ENCODE results near the gene TMEM132E. TPM values are rescaled to one million over a fixed set of nuclear protein-coding genes. Genes with fewer than 3 reads are reported as not detected.

TMEM132E gene
- total and polyA plus RNA-seq, 7 donors: 0.01 to 0.26 (median 0.03) TPM; not detected in 4

DNA sequence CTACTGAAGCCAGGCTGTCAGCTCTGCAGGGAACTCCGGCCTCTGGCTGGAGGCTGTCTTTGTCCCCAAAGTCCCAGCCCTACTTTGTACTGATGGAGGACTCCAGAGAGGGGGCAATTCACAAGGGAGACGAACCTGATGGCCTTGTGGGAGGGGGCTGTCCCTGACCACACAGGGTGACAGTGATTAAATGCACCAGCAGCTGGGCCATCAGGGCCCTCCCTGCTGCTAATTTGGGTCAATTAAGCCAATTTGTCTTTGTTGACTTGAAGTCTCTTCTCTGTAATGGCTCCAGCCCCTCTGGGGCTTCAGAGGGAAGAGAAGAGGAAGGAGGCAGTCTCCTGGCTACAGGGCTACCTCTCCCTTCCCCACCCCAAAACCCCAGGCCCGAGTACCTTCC is 22.0 kb downstream of the TMEM132E start:
- H3K36me3 ChIP-seq (ENCODE audit: insufficient read depth in 1 of 2, low read depth in 1 of 2): no peaks in the 10 kb centered on the region
- H3K4me3 ChIP-seq: no peak overlapping the region
- ATAC-seq: no peak
- no peaks in the 10 kb centered on the region for H3K4me1 ChIP-seq
- no peaks in the 10 kb centered on the region for H3K9me3 ChIP-seq
- TF ChIP-seq, protein P1, sequence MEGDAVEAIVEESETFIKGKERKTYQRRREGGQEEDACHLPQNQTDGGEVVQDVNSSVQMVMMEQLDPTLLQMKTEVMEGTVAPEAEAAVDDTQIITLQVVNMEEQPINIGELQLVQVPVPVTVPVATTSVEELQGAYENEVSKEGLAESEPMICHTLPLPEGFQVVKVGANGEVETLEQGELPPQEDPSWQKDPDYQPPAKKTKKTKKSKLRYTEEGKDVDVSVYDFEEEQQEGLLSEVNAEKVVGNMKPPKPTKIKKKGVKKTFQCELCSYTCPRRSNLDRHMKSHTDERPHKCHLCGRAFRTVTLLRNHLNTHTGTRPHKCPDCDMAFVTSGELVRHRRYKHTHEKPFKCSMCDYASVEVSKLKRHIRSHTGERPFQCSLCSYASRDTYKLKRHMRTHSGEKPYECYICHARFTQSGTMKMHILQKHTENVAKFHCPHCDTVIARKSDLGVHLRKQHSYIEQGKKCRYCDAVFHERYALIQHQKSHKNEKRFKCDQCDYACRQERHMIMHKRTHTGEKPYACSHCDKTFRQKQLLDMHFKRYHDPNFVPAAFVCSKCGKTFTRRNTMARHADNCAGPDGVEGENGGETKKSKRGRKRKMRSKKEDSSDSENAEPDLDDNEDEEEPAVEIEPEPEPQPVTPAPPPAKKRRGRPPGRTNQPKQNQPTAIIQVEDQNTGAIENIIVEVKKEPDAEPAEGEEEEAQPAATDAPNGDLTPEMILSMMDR (IDR thresholded peaks at IDR 0.05): no peak
- WGBS, 3 donors: 53 to 55% (median 53%) methylated on average over 3 of the region's 3 CpGs
- peaks cover 0 to 7% (median 2%) of the 10 kb centered on the region in 3 donors for H3K27me3 ChIP-seq (ENCODE audit: insufficient read depth in 3 of 3, low read length in 2 of 3)
- H3K27ac ChIP-seq: no peak overlapping the region
- no peak for DNase-seq
- intact Hi-C loops (cut with DNase I): no loop called here

DNA sequence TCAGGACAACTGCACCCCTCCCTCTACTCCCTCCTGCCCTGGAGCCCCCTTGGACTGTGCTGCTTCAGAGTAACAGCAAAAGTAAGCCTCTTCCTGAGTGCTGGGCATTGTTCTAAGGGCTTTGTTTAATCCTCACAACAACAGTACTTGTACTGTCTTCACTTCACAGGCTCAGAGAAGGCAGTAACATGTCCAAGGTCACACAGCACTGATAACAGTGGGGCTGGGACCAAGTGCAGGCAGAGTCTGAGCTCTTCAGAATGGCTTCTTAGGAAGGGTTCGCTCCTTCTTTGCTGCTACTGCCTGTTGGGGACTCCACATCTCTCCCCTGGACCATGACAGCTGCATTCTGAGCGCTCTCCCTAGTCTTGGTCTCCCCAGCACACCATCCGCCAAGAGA is 24.6 kb downstream of the TMEM132E start:
- TF ChIP-seq, protein P1 (IDR thresholded peaks at IDR 0.05): no peak
- intact Hi-C loops (cut with DNase I): no loop called here
- WGBS, 3 donors: 82 to 90% (median 85%) methylated on average over 3 of the region's 3 CpGs
- Histone ChIP-seq H3K4me1 (no peaks in the 10 kb centered on the region), H3K36me3 (ENCODE audit: insufficient read depth in 1 of 2, low read depth in 1 of 2) (no peaks in the 10 kb centered on the region), H3K4me3 (no peak overlapping the region), H3K9me3 (no peaks in the 10 kb centered on the region), H3K27ac (no peak overlapping the region), H3K27me3 (ENCODE audit: insufficient read depth in 3 of 3, low read length in 2 of 3) (peaks cover 0 to 23% (median 2%) of the 10 kb centered on the region in 3 donors)
- no peak for DNase-seq
- no peak for ATAC-seq

GRCh38 chr17:34606763-34607162 is 27.4 kb downstream of the TMEM132E start:
- DNase-seq (no peak), ATAC-seq (no peak)
- Histone ChIP-seq H3K27ac (no peak overlapping the region), H3K9me3 (no peaks in the 10 kb centered on the region), H3K4me1 (no peaks in the 10 kb centered on the region), H3K27me3 (ENCODE audit: insufficient read depth in 3 of 3, low read length in 2 of 3) (peaks cover 0 to 32% (median 4%) of the 10 kb centered on the region in 3 donors), H3K4me3 (no peak overlapping the region), H3K36me3 (ENCODE audit: insufficient read depth in 1 of 2, low read depth in 1 of 2) (no peaks in the 10 kb centered on the region)
- TF ChIP-seq, protein P1 (IDR thresholded peaks at IDR 0.05): no peak
- intact Hi-C loops (cut with DNase I): no loop called here
- 13 to 28% (median 20%) methylated on average over 5 of the region's 5 CpGs for WGBS, 3 donors

DNA sequence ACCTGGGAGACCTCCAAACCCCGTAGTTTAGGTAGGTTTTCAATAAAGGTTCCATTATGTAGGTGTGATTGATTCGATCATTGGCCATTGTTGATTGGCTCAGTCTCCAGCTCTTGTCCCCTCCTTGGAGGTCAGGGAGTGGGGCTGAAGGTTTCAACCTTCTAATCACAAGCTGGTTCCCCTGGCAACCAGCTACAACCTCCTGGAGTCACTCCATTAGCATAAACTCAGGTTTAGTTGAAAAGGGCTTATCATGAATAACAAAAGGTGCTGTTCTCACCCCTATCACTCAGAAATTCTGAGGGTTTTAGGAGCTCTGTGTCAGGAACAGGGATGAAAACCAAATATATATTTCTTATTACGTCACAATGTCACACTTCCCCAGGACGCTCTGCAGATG is 28.5 kb downstream of the TMEM132E start:
- DNase-seq (no peak), ATAC-seq (no peak)
- H3K27ac ChIP-seq: no peak overlapping the region
- no peaks in the 10 kb centered on the region for H3K4me1 ChIP-seq
- intact Hi-C loops (cut with DNase I): no loop called here
- peaks cover 0 to 32% (median 4%) of the 10 kb centered on the region in 3 donors for H3K27me3 ChIP-seq (ENCODE audit: insufficient read depth in 3 of 3, low read length in 2 of 3)
- no peak overlapping the region for H3K4me3 ChIP-seq
- TF ChIP-seq, protein P1 (IDR thresholded peaks at IDR 0.05): no peak
- no peaks in the 10 kb centered on the region for H3K36me3 ChIP-seq (ENCODE audit: insufficient read depth in 1 of 2, low read depth in 1 of 2)
- 71 to 73% (median 73%) methylated on average over 4 of the region's 4 CpGs for WGBS, 3 donors
- H3K9me3 ChIP-seq: no peaks in the 10 kb centered on the region

DNA sequence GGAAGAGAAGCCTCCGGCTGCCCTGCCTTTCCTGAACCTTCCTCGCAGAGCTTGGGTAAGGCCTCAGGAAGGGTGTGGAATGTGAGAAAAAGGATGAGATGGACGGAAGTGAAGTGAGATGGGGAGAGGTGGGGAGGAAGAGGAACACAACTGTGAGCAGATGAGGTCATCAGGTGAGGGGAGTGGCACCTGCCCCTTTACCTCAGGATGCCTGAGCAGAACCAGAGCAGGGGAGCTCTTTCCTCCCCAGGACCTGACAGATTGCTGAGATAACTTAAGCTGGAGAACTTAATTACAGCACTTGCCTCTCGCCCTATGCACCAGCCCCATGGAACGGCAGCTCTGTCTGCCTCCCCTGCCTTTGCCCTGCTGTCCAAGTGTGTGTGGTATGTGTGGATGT is 29.8 kb downstream of the TMEM132E start:
- TF ChIP-seq, protein P1 (IDR thresholded peaks at IDR 0.05): no peak
- peaks cover 0 to 35% (median 4%) of the 10 kb centered on the region in 3 donors for H3K27me3 ChIP-seq (ENCODE audit: insufficient read depth in 3 of 3, low read length in 2 of 3)
- 57 to 58% (median 58%) methylated on average over 5 of the region's 5 CpGs for WGBS, 3 donors

More for the DNA sequence above, 29.8 kb downstream of the TMEM132E start:
- DNase-seq: no peak
- Histone ChIP-seq H3K27ac (no peak overlapping the region), H3K9me3 (no peaks in the 10 kb centered on the region), H3K4me1 (no peaks in the 10 kb centered on the region), H3K4me3 (no peak overlapping the region), H3K36me3 (ENCODE audit: insufficient read depth in 1 of 2, low read depth in 1 of 2) (no peaks in the 10 kb centered on the region)
- no peak for ATAC-seq
- intact Hi-C loops (cut with DNase I): no loop called here

Measured in psoas muscle (tissue), 8 donors.